Urothelium cell line (cell line): ENCODE measurements around the gene STEAP1B.

Experiments
- DNase-seq: peaks from one replicate; pipeline ENCODE4 v3.0.0; 2011; ENCODE audit warnings: low spot score, mixed read lengths
- FAIRE-seq: peaks from 2 replicates; lab custom pipeline; 2011; peaks lifted over from hg19 to GRCh38; lab: Jason Lieb, UNC

The STEAP1B gene

GRCh38 chr7:22377703-22378102 lies 122.3 kb downstream of the STEAP1B start:
- FAIRE-seq: no peak
- no peak for DNase-seq

GRCh38 chr7:22375359-22376048 lies 124.5 kb downstream of the STEAP1B start:
- FAIRE-seq: no peak
- DNase-seq: no peak

- FAIRE-seq: no peak
These were observed 126.1 kb downstream of the STEAP1B start for GRCh38 chr7:22373911-22374310.

GRCh38 chr7:22373388-22373787 lies 126.6 kb downstream of the STEAP1B start:
- FAIRE-seq: no peak

More at GRCh38 chr7:22373911-22374310, 126.1 kb downstream of the STEAP1B start:
- no peak for DNase-seq

GRCh38 chr7:22372863-22373262 lies 127.1 kb downstream of the STEAP1B start:
- DNase-seq: no peak
- FAIRE-seq: no peak

More at GRCh38 chr7:22373388-22373787, 126.6 kb downstream of the STEAP1B start:
- no peak for DNase-seq

- FAIRE-seq: no peak
- DNase-seq: no peak
These were observed 128.1 kb downstream of the STEAP1B start for GRCh38 chr7:22371878-22372277.
